ENCODE data around the gene NAV2. TPM values are rescaled to one million over a fixed set of nuclear protein-coding genes. Genes with fewer than 3 reads are reported as not detected.

The NAV2 gene
- total RNA-seq, 4 donors from 2014 or later, result 9.6 to 40.0 (median 23.1) TPM

GRCh38 chr11:20042811-20043341, 330.2 kb downstream of the NAV2 start:
- intact Hi-C loops (cut with DNase I; ENCODE audit: low total_unique reads), result loop anchor here (10.0 kb wide), 1 partner anchor 78 kb away; no protein-coding TSS in a partner anchor
- no peak for TF ChIP-seq POLR2AphosphoS5 (IDR thresholded peaks at IDR 0.05)
- no peak for TF ChIP-seq EP300 (IDR thresholded peaks at IDR 0.05; ENCODE audit: low read depth)
- TF ChIP-seq, protein P1, sequence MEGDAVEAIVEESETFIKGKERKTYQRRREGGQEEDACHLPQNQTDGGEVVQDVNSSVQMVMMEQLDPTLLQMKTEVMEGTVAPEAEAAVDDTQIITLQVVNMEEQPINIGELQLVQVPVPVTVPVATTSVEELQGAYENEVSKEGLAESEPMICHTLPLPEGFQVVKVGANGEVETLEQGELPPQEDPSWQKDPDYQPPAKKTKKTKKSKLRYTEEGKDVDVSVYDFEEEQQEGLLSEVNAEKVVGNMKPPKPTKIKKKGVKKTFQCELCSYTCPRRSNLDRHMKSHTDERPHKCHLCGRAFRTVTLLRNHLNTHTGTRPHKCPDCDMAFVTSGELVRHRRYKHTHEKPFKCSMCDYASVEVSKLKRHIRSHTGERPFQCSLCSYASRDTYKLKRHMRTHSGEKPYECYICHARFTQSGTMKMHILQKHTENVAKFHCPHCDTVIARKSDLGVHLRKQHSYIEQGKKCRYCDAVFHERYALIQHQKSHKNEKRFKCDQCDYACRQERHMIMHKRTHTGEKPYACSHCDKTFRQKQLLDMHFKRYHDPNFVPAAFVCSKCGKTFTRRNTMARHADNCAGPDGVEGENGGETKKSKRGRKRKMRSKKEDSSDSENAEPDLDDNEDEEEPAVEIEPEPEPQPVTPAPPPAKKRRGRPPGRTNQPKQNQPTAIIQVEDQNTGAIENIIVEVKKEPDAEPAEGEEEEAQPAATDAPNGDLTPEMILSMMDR (IDR thresholded peaks at IDR 0.05), result no peak
- TF ChIP-seq POLR2A (IDR thresholded peaks at IDR 0.05), result no peak
- no peaks in the 10 kb centered on the region for H3K36me3 ChIP-seq
- in situ Hi-C loops (cut with MboI; ENCODE audit: low pct_ligation_motif_present in 1 of 4, low pct_unique_long_range_greater_than_20kb in 1 of 4, low sequenced_read_pairs in 3 of 4), result no loop called here
- H3K27ac ChIP-seq, result no peak overlapping the region
- 82 to 89% methylated on average over 3 to 11 of the region's 11 CpGs for WGBS, 2 donors (ENCODE audit: low coverage in 1 of 2)
- H3K9me3 ChIP-seq, result no peaks in the 10 kb centered on the region
- DNase-seq, result no peak
- no peaks in the 10 kb centered on the region for H3K4me1 ChIP-seq
- no peak overlapping the region for H3K4me3 ChIP-seq
- no peaks in the 10 kb centered on the region for H3K27me3 ChIP-seq

DNA sequence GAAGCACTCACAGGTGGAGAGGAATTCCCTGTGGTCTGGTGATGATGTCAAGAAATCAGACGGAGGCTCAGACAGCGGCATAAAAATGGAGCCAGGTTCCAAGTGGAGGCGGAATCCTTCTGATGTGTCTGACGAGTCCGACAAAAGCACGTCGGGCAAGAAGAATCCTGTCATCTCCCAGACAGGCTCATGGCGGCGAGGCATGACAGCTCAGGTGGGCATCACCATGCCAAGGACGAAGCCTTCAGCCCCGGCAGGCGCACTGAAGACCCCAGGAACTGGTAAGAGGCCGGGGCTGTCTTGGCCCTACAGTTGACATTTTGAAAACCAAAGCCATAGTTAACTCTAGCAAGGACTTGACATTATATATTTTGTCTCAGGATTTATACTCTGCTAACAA, 331.4 kb downstream of the NAV2 start:
- no peak for DNase-seq
- H3K27ac ChIP-seq, result no peak overlapping the region
- no peak for TF ChIP-seq POLR2AphosphoS5 (IDR thresholded peaks at IDR 0.05)
- TF ChIP-seq POLR2A (IDR thresholded peaks at IDR 0.05), result no peak
- TF ChIP-seq, protein P1 (IDR thresholded peaks at IDR 0.05), result no peak
- no peak for TF ChIP-seq EP300 (IDR thresholded peaks at IDR 0.05; ENCODE audit: low read depth)
- no peaks in the 10 kb centered on the region for H3K9me3 ChIP-seq
- in situ Hi-C loops (cut with MboI; ENCODE audit: low pct_ligation_motif_present in 1 of 4, low pct_unique_long_range_greater_than_20kb in 1 of 4, low sequenced_read_pairs in 3 of 4), result no loop called here
- WGBS, 2 donors (ENCODE audit: low coverage in 1 of 2), result 94 to 100% methylated on average over 1 to 13 of the region's 13 CpGs
- intact Hi-C loops (cut with DNase I; ENCODE audit: low total_unique reads), result loop anchor here (10.0 kb wide), 1 partner anchor 79 kb away; no protein-coding TSS in a partner anchor
- H3K4me1 ChIP-seq, result peaks cover 0 to 2% (median 0%) of the 10 kb centered on the region in 4 donors
- no peaks in the 10 kb centered on the region for H3K27me3 ChIP-seq
- H3K4me3 ChIP-seq, result no peak overlapping the region
- no peaks in the 10 kb centered on the region for H3K36me3 ChIP-seq

DNA sequence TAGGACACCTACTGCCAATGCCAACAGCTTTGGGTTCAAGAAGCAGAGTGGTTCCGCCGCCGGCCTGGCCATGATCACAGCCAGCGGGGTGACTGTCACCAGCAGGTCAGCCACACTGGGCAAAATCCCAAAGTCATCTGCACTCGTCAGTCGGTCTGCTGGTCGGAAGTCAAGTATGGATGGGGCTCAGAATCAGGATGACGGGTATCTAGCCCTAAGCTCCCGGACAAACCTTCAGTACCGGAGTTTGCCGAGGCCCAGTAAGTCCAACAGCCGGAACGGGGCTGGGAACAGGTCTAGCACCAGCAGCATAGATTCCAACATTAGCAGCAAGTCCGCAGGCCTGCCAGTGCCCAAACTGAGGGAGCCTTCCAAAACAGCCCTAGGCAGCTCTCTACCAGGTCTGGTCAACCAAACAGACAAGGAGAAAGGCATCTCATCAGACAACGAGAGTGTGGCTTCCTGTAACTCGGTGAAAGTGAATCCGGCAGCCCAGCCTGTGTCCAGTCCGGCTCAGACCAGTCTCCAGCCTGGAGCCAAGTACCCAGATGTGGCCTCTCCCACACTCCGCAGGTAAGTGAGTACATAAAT, 332.6 kb downstream of the NAV2 start:
- in situ Hi-C loops (cut with MboI; ENCODE audit: low pct_ligation_motif_present in 1 of 4, low pct_unique_long_range_greater_than_20kb in 1 of 4, low sequenced_read_pairs in 3 of 4), result no loop called here
- no peak for TF ChIP-seq POLR2AphosphoS5 (IDR thresholded peaks at IDR 0.05)
- no peak for TF ChIP-seq EP300 (IDR thresholded peaks at IDR 0.05; ENCODE audit: low read depth)
- no peak for TF ChIP-seq POLR2A (IDR thresholded peaks at IDR 0.05)
- TF ChIP-seq, protein P1 (IDR thresholded peaks at IDR 0.05), result no peak
- Histone ChIP-seq H3K27ac (no peak overlapping the region), H3K4me1 (peaks cover 0 to 4% (median 0%) of the 10 kb centered on the region in 4 donors), H3K27me3 (no peaks in the 10 kb centered on the region), H3K9me3 (no peaks in the 10 kb centered on the region), H3K36me3 (no peaks in the 10 kb centered on the region), H3K4me3 (no peak overlapping the region)
- 95% methylated on average over 18 of the region's 19 CpGs; no CpG with 5 or more reads in 1 of the 2 donors for WGBS, 2 donors (ENCODE audit: low coverage in 1 of 2)
- no peak for DNase-seq
- intact Hi-C loops (cut with DNase I; ENCODE audit: low total_unique reads), result loop anchor here (10.0 kb wide), 1 partner anchor 80 kb away; no protein-coding TSS in a partner anchor

GRCh38 chr11:20046416-20046815, 333.8 kb downstream of the NAV2 start:
- intact Hi-C loops (cut with DNase I; ENCODE audit: low total_unique reads), result loop anchor here (10.0 kb wide), 1 partner anchor 82 kb away; no protein-coding TSS in a partner anchor
- no peak overlapping the region for H3K4me3 ChIP-seq
- in situ Hi-C loops (cut with MboI; ENCODE audit: low pct_ligation_motif_present in 1 of 4, low pct_unique_long_range_greater_than_20kb in 1 of 4, low sequenced_read_pairs in 3 of 4), result no loop called here
- no peak overlapping the region for H3K27ac ChIP-seq
- H3K36me3 ChIP-seq, result no peaks in the 10 kb centered on the region
- 69 to 71% methylated on average over 1 to 3 of the region's 3 CpGs for WGBS, 2 donors (ENCODE audit: low coverage in 1 of 2)
- no peak for DNase-seq
- no peaks in the 10 kb centered on the region for H3K27me3 ChIP-seq
- H3K4me1 ChIP-seq, result peaks cover 0 to 4% (median 0%) of the 10 kb centered on the region in 4 donors
- no peak for TF ChIP-seq EP300 (IDR thresholded peaks at IDR 0.05; ENCODE audit: low read depth)
- TF ChIP-seq, protein P1 (IDR thresholded peaks at IDR 0.05), result no peak
- TF ChIP-seq POLR2AphosphoS5 (IDR thresholded peaks at IDR 0.05), result no peak
- TF ChIP-seq POLR2A (IDR thresholded peaks at IDR 0.05), result no peak
- H3K9me3 ChIP-seq, result no peaks in the 10 kb centered on the region

All from transverse colon (tissue), 4 donors.